Activated naive CD4-positive, alpha-beta T cell treated with anti-CD3 and anti-CD28 coated beads for 36 hours (primary cell): Measurements from ENCODE around the gene GMPR2. TPM values are rescaled to one million over a fixed set of nuclear protein-coding genes. Genes with fewer than 3 reads are reported as not detected.
A peak's percentile ranks its signal among the peaks of the same experiment; 100 is the strongest.

Source experiments
- CTCF ChIA-PET: fragments of 350-600 bp; sonication (Branson Sonifier 250); formaldehyde crosslinking; loops from one replicate; lab custom pipeline; 2021; ENCODE audit warnings: antibody characterized with exemption; lab: Charles Lee
- DNase-seq: peaks from one replicate; pipeline ENCODE4 v3.0.0-alpha.2; 2020
- H3K27ac Mint-ChIP-seq: one replicate; pipeline ENCODE4 v1.8.0; 2021; ENCODE audit warnings: mild to moderate bottlenecking, mixed read lengths
- H3K27me3 Mint-ChIP-seq: one replicate; pipeline ENCODE4 v1.8.0; 2021; ENCODE audit warnings: low read depth, mixed read lengths
- H3K36me3 Mint-ChIP-seq: one replicate; pipeline ENCODE4 v1.8.0; 2021; ENCODE audit warnings: low read depth, mixed read lengths
- H3K4me1 Mint-ChIP-seq: one replicate; pipeline ENCODE4 v1.8.0; 2021; ENCODE audit warnings: low read depth, mixed read lengths
- H3K4me3 Mint-ChIP-seq: one replicate; pipeline ENCODE4 v1.8.0; 2021; ENCODE audit warnings: mild to moderate bottlenecking, moderate library complexity, mixed read lengths
- H3K9me3 Mint-ChIP-seq: one replicate; pipeline ENCODE4 v1.8.0; 2021; ENCODE audit warnings: mixed read lengths
- intact Hi-C: fragments of 100-400 bp; cut with micrococcal nuclease; formaldehyde crosslinking; loops from one replicate; pipeline ENCODE4 v1.15.1; 2023
- total RNA-seq, 2 experiments: library from RNA; stranded (reverse); gene quantifications; one replicate each; pipeline ENCODE4 v1.2.3, GENCODE V29; 2021

Gene GMPR2
- total RNA-seq, result 10 to 100 TPM; 60.5 to 63.7 TPM

GRCh38 chr14:24232645-24233537 lies at the start of gene GMPR2:
Gene GMPR2 (plus strand): TSS chr14:24232929. CDS start chr14:24233254, 325 bp downstream.
- peaks cover 52% of the 10 kb centered on the region for H3K4me1 Mint-ChIP-seq
- H3K4me3 Mint-ChIP-seq, result peak within 1 kb of the TSS; percentile 98
- DNase-seq, result peak; percentile 32

GRCh38 chr14:24183014-24183481 lies 49.7 kb upstream of the GMPR2 start:
- H3K9me3 Mint-ChIP-seq, result no peaks in the 10 kb centered on the region
- no peak overlapping the region for H3K27ac Mint-ChIP-seq
- H3K4me1 Mint-ChIP-seq, result peaks cover 17% of the 10 kb centered on the region
- H3K4me3 Mint-ChIP-seq, result no peak overlapping the region
- CTCF ChIA-PET, result interaction anchor here (0.8 to 1.3 kb wide), 2 partner anchors 22 to 125 kb away, joined by 3 to 5 read pairs; partner anchors contain the start of genes CIDEB and IRF9
- DNase-seq, result no peak
- H3K36me3 Mint-ChIP-seq, result peaks cover 19% of the 10 kb centered on the region
- intact Hi-C loops, result no loop called here
- no peaks in the 10 kb centered on the region for H3K27me3 Mint-ChIP-seq

More at GRCh38 chr14:24232645-24233537, at the start of gene GMPR2:
- Mint-ChIP-seq H3K27me3 (no peaks in the 10 kb centered on the region), H3K36me3 (peaks cover 15% of the 10 kb centered on the region), H3K9me3 (no peaks in the 10 kb centered on the region), H3K27ac (peak within 1 kb of the TSS; percentile 97)
- CTCF ChIA-PET, result interaction anchor here (1.2 to 3.2 kb wide), 3 partner anchors 10 to 75 kb away, joined by 4 to 13 read pairs (median 5); partner anchors contain the start of genes CIDEB and TINF2
- intact Hi-C loops, result loop anchor here (1.0 to 2.0 kb wide), 13 partner anchors 9 to 912 kb away; partner anchors contain the start of genes CHMP4A, DCAF11, DHRS1 and EMC9

GRCh38 chr14:24184104-24184970 lies 48.4 kb upstream of the GMPR2 start:
- no peak for DNase-seq
- Mint-ChIP-seq H3K4me3 (no peak overlapping the region), H3K27me3 (no peaks in the 10 kb centered on the region), H3K4me1 (peaks cover 23% of the 10 kb centered on the region), H3K36me3 (peaks cover 19% of the 10 kb centered on the region), H3K27ac (no peak overlapping the region), H3K9me3 (no peaks in the 10 kb centered on the region)
- intact Hi-C loops, result no loop called here
- CTCF ChIA-PET, result interaction anchor here (1.6 to 2.8 kb wide), 2 partner anchors 23 to 39 kb away, joined by 4 to 9 read pairs; partner anchors contain the start of gene IRF9

- peaks cover 27% of the 10 kb centered on the region for H3K4me1 Mint-ChIP-seq
- H3K27ac Mint-ChIP-seq, result no peak overlapping the region
- no peak overlapping the region for H3K4me3 Mint-ChIP-seq
- peaks cover 16% of the 10 kb centered on the region for H3K36me3 Mint-ChIP-seq
- no peaks in the 10 kb centered on the region for H3K9me3 Mint-ChIP-seq
- no peaks in the 10 kb centered on the region for H3K27me3 Mint-ChIP-seq
- intact Hi-C loops, result no loop called here
- CTCF ChIA-PET, result interaction anchor here (0.6 to 2.8 kb wide), 5 partner anchors 24 to 112 kb away, joined by 3 to 9 read pairs (median 4); partner anchors contain the start of gene IRF9
- DNase-seq, result no peak
Observed at GRCh38 chr14:24185026-24185425, 47.7 kb upstream of the GMPR2 start.

- DNase-seq, result no peak
- Mint-ChIP-seq H3K36me3 (peaks cover 19% of the 10 kb centered on the region), H3K27ac (no peak overlapping the region), H3K4me3 (no peak overlapping the region), H3K4me1 (peaks cover 30% of the 10 kb centered on the region), H3K9me3 (no peaks in the 10 kb centered on the region), H3K27me3 (no peaks in the 10 kb centered on the region)
- CTCF ChIA-PET, result interaction anchor here (0.6 to 2.8 kb wide), 9 partner anchors 25 to 123 kb away, joined by 3 to 9 read pairs (median 4); partner anchors contain the start of gene IRF9
- intact Hi-C loops, result no loop called here
Observed at GRCh38 chr14:24185741-24186140, 47.0 kb upstream of the GMPR2 start.

- intact Hi-C loops, result no loop called here
- H3K4me1 Mint-ChIP-seq, result peaks cover 36% of the 10 kb centered on the region
- DNase-seq, result no peak
- no peak overlapping the region for H3K27ac Mint-ChIP-seq
- H3K27me3 Mint-ChIP-seq, result no peaks in the 10 kb centered on the region
- H3K4me3 Mint-ChIP-seq, result peak overlapping the region; percentile 85
- CTCF ChIA-PET, result interaction anchor here (0.8 to 2.8 kb wide), 7 partner anchors 26 to 123 kb away, joined by 3 to 9 read pairs (median 5); partner anchors contain the start of genes CHMP4A, IRF9 and LTB4R2
- peaks cover 18% of the 10 kb centered on the region for H3K36me3 Mint-ChIP-seq
- no peaks in the 10 kb centered on the region for H3K9me3 Mint-ChIP-seq
Observed at GRCh38 chr14:24186831-24187538, 45.7 kb upstream of the GMPR2 start.

- intact Hi-C loops, result no loop called here
- Mint-ChIP-seq H3K27me3 (no peaks in the 10 kb centered on the region), H3K27ac (no peak overlapping the region), H3K9me3 (no peaks in the 10 kb centered on the region), H3K36me3 (peaks cover 19% of the 10 kb centered on the region), H3K4me3 (peak overlapping the region; percentile 85), H3K4me1 (peaks cover 40% of the 10 kb centered on the region)
- no peak for DNase-seq
- CTCF ChIA-PET, result interaction anchor here (1.4 to 2.8 kb wide), 5 partner anchors 26 to 123 kb away, joined by 4 to 9 read pairs (median 5); partner anchors contain the start of genes CHMP4A, IRF9, LTB4R2 and RNF31
Observed at GRCh38 chr14:24187539-24187915, 45.2 kb upstream of the GMPR2 start.

GRCh38 chr14:24188251-24189058 lies 44.3 kb upstream of the GMPR2 start, which contains the start of gene IPO4:
Gene IPO4 (minus strand): TSS chr14:24188816. CDS start chr14:24188787, 29 bp downstream.
- DNase-seq, result peak; percentile 97
- peak within 1 kb of the TSS; percentile 85 for H3K4me3 Mint-ChIP-seq
- peaks cover 21% of the 10 kb centered on the region for H3K36me3 Mint-ChIP-seq
- H3K27ac Mint-ChIP-seq, result peak within 1 kb of the TSS; percentile 78
- H3K9me3 Mint-ChIP-seq, result no peaks in the 10 kb centered on the region
- CTCF ChIA-PET, result interaction anchor here (0.6 to 1.9 kb wide), 7 partner anchors 28 to 200 kb away, joined by 3 to 13 read pairs (median 3); partner anchors contain the start of genes DHRS4L2, IRF9, LTB4R and RNF31
- H3K27me3 Mint-ChIP-seq, result no peaks in the 10 kb centered on the region
- peaks cover 46% of the 10 kb centered on the region for H3K4me1 Mint-ChIP-seq
- intact Hi-C loops, result loop anchor here (1.0 to 2.0 kb wide), 9 partner anchors 16 to 254 kb away; partner anchors contain the start of genes CHMP4A, DCAF11, DHRS1 and GMPR2

GRCh38 chr14:24189059-24189375 lies 43.7 kb upstream of the GMPR2 start:
- Mint-ChIP-seq H3K27me3 (no peaks in the 10 kb centered on the region), H3K4me3 (peak overlapping the region; percentile 85), H3K36me3 (peaks cover 19% of the 10 kb centered on the region), H3K4me1 (peaks cover 48% of the 10 kb centered on the region), H3K9me3 (no peaks in the 10 kb centered on the region), H3K27ac (peak overlapping the region; percentile 78)
- intact Hi-C loops, result loop anchor here (2.0 kb wide), 1 partner anchor 254 kb away; the partner anchor contains the start of gene SDR39U1
- no peak for DNase-seq
- CTCF ChIA-PET, result interaction anchor here (0.7 to 1.9 kb wide), 4 partner anchors 28 to 201 kb away, joined by 3 to 13 read pairs (median 4); partner anchors contain the start of genes DHRS4L2, IRF9, LTB4R and RNF31

GRCh38 chr14:24189460-24189859 lies 43.3 kb upstream of the GMPR2 start:
- intact Hi-C loops, result loop anchor here (2.0 kb wide), 1 partner anchor 253 kb away; the partner anchor contains the start of gene SDR39U1
- H3K9me3 Mint-ChIP-seq, result no peaks in the 10 kb centered on the region
- no peak overlapping the region for H3K4me3 Mint-ChIP-seq
- no peak for DNase-seq
- no peaks in the 10 kb centered on the region for H3K27me3 Mint-ChIP-seq
- peak overlapping the region; percentile 78 for H3K27ac Mint-ChIP-seq
- CTCF ChIA-PET, result interaction anchor here (0.7 to 1.9 kb wide), 3 partner anchors 29 to 201 kb away, joined by 3 to 13 read pairs (median 3); partner anchors contain the start of genes DHRS4L2, IRF9 and LTB4R
- H3K36me3 Mint-ChIP-seq, result peaks cover 19% of the 10 kb centered on the region
- peaks cover 52% of the 10 kb centered on the region for H3K4me1 Mint-ChIP-seq
